Testis (tissue), 3 donors: Measurements from ENCODE around the gene MCL1. TPM values are rescaled to one million over a fixed set of nuclear protein-coding genes. Genes with fewer than 3 reads are reported as not detected.
"Not testable (repeated sequence)": the region's sequence is repeated elsewhere in the genome, so short reads cannot be mapped to it uniquely, and the experiment has no call there.

Experiments used
- DNase-seq: peaks from one replicate; pipeline ENCODE4 v3.0.0-alpha.2; 2019
- H3K27ac ChIP-seq, 2 donors: fragments of 200-600 bp; sonication (generic); one replicate each; pipeline ENCODE4 v1.5.1; 2019
- H3K27me3 ChIP-seq: fragments of 200-600 bp; sonication (generic); one replicate; pipeline ENCODE4 v1.5.1; 2019
- H3K36me3 ChIP-seq: fragments of 200-600 bp; sonication (generic); one replicate; pipeline ENCODE4 v1.5.1; 2017; ENCODE audit warnings: low read depth; ENCODE audit errors: missing control alignments
- H3K4me1 ChIP-seq: fragments of 200-600 bp; sonication (generic); one replicate; pipeline ENCODE4 v1.5.1; 2019
- H3K4me3 ChIP-seq, 2 donors: fragments of 200-600 bp; sonication (generic); one replicate each; pipeline ENCODE4 v1.5.1; 2017 to 2019
- H3K9me3 ChIP-seq: fragments of 200-600 bp; sonication (generic); one replicate; pipeline ENCODE4 v1.5.1; 2017
- POLR2A ChIP-seq: fragments of 450-650 bp; IDR thresholded peaks from one replicate; pipeline ENCODE4 v1.6.1; 2017; ENCODE audit warnings: antibody characterized with exemption, mild to moderate bottlenecking, moderate library complexity
- WGBS, 2 donors: methylation state at CpG; one replicate each; pipeline ENCODE4 v1.1.5; 2018; 5-methylcytosine and 5-hydroxymethylcytosine counted together
- intact Hi-C: fragments of 100-400 bp; cut with DNase I; formaldehyde crosslinking; loops from one replicate; pipeline ENCODE4 v1.15.1; 2023; ENCODE audit warnings: low total_unique reads
- polyA plus RNA-seq: library from polyadenylated mRNA; stranded (reverse); fragments of 350-450 nt; fragmentation: Illumina TruSeq; extraction: RNeasy Lipid Tissue Mini Kit (QIAGEN cat#74804); gene quantifications from one replicate; pipeline ENCODE4 v1.2.3, GENCODE V29; 2014; ENCODE audit warnings: low read depth, low replicate concordance; ENCODE audit not compliant: insufficient read depth
- total RNA-seq, 2 donors: library from RNA; depleted of rRNA; stranded (reverse); fragments of >200 nt; gene quantifications; one replicate each; pipeline ENCODE4 v1.2.3, GENCODE V29; 2016
- TF ChIP-seq, protein P1 (sequence below), 3 experiments: fragments of 450-650 bp in 2 of 3; fragments of 200-600 bp in 1 of 3; sonication (generic) in 1 of 3; IDR thresholded peaks; one replicate each; pipeline ENCODE4 v1.5.1; 2016 to 2019; ENCODE audit warnings: antibody characterized with exemption in 3 of 3, mild to moderate bottlenecking in 2 of 3, moderate library complexity in 1 of 3

The MCL1 gene
- total and polyA plus RNA-seq, 3 donors from 2014 or later = 94.1 to 112 (median 111) TPM

DNA sequence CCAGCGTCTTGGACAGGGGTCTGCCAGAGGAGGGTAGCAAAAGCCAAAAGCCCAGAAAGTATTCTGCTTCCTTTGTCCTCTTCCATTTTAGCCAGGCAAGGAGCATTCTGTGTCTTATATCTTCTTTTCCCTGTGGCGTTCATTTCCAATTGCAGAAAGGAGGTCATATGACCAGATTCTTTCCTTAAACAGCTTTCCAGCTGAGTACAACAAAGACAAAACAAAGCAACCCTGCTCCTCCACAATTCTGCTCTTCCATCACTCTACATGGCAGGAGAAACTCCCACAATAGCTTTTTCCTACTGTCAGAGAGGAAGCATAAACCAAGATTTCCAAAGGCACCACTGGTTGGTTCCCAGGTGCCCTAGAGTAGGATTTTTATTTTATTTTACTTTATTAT lies 30.3 kb upstream of the MCL1 start:
- TF ChIP-seq POLR2A = no peak
- TF ChIP-seq, protein P1, sequence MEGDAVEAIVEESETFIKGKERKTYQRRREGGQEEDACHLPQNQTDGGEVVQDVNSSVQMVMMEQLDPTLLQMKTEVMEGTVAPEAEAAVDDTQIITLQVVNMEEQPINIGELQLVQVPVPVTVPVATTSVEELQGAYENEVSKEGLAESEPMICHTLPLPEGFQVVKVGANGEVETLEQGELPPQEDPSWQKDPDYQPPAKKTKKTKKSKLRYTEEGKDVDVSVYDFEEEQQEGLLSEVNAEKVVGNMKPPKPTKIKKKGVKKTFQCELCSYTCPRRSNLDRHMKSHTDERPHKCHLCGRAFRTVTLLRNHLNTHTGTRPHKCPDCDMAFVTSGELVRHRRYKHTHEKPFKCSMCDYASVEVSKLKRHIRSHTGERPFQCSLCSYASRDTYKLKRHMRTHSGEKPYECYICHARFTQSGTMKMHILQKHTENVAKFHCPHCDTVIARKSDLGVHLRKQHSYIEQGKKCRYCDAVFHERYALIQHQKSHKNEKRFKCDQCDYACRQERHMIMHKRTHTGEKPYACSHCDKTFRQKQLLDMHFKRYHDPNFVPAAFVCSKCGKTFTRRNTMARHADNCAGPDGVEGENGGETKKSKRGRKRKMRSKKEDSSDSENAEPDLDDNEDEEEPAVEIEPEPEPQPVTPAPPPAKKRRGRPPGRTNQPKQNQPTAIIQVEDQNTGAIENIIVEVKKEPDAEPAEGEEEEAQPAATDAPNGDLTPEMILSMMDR (IDR thresholded peaks at IDR 0.05) = no peak
- DNase-seq = no peak
- Histone ChIP-seq H3K4me1 (peaks cover 36% of the 10 kb centered on the region), H3K36me3 (no peaks in the 10 kb centered on the region), H3K27me3 (no peaks in the 10 kb centered on the region), H3K27ac (peak overlapping the region; percentile 57 to 74), H3K4me3 (no peak overlapping the region), H3K9me3 (no peaks in the 10 kb centered on the region)
- intact Hi-C loops = no loop called here
- WGBS, 2 donors = 25 to 38% methylated on average over 2 of the region's 2 CpGs

DNA sequence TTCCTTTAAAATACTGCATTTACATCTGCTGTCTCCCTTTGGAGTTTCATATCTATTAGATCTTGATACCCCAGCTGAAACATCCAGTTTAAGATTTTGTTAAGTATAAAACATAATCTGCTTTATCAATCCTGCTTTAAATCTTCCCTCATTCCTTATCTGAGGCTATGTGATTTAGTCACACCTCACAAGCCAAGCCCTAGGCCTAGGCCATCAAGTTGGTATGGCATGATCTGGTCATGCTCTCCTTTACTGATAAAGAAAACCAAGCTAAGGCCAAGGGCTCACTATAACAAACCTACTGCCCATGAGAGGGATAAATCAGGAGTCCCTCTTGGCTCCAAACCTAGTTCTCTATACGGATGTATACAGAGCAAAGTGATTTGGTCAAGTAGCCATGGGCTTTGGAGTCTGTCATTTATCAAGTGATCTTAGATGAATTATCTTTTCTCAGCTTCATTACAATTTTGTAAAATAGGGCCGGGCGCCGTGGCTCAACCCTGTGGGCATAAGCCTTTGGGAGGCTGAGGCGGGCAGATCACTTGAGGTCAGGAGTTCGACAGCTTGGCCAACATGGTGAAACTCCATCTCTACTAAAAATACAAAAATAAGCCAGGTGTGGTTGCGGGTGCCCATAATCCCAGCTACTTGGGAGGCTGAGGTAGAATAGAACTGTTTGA lies 27.2 kb upstream of the MCL1 start:
- Histone ChIP-seq H3K4me1 (peaks cover 26% of the 10 kb centered on the region), H3K4me3 (no peak overlapping the region), H3K27me3 (no peaks in the 10 kb centered on the region), H3K27ac (no peak overlapping the region), H3K36me3 (no peaks in the 10 kb centered on the region), H3K9me3 (no peaks in the 10 kb centered on the region)
- intact Hi-C loops = no loop called here
- 95 to 97% methylated on average over 7 of the region's 7 CpGs for WGBS, 2 donors
- no peak for DNase-seq
- TF ChIP-seq, protein P1 (IDR thresholded peaks at IDR 0.05) = no peak
- no peak for TF ChIP-seq POLR2A

DNA sequence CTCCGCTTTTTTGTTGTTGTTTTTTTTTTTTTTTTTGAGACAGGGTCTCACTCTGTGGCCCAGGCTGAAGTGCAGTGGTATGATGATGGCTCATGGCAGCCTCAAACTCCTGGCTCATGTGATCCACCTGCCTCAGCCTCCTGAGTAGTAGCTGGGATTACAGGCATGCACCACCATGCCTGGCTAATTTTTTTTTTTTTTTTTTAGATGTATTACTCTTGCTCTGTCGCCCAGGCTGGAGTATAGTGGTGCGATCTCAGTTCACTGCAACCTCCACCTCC lies 26.0 kb upstream of the MCL1 start:
- intact Hi-C loops, H3K27me3 ChIP-seq, H3K9me3 ChIP-seq, H3K36me3 ChIP-seq, DNase-seq, H3K4me3 ChIP-seq: not testable (repeated sequence)
- WGBS, 2 donors = 91 to 94% methylated on average over 3 of the region's 3 CpGs
- Histone ChIP-seq H3K27ac (peak overlapping the region; percentile 56 to 79), H3K4me1 (peaks cover 22% of the 10 kb centered on the region)

DNA sequence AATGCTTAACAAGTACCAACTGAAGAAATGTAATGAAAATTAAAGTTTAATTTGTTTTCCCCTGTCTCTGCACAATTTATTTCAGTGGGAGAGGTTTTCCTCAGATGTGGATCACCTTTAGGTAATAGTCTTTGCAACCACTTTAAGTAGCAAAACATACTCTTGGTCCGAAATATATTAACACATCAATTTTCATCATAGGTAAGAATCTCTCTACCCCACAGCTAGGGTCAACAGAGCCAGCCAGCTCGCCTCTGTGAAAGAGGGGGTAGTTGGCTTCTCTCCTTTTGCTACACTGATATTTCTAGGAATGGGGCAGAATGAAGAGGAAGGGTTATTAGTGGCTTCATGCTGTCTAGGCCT lies 24.8 kb upstream of the MCL1 start:
- Histone ChIP-seq H3K9me3 (no peaks in the 10 kb centered on the region), H3K27ac (peak overlapping the region; percentile 56 to 79), H3K4me1 (peaks cover 11% of the 10 kb centered on the region), H3K27me3 (no peaks in the 10 kb centered on the region), H3K36me3 (no peaks in the 10 kb centered on the region), H3K4me3 (no peak overlapping the region)
- DNase-seq = no peak
- intact Hi-C loops = no loop called here
- 84 to 88% methylated on average over 2 of the region's 2 CpGs for WGBS, 2 donors
- no peak for TF ChIP-seq POLR2A
- TF ChIP-seq, protein P1 (IDR thresholded peaks at IDR 0.05) = no peak

DNA sequence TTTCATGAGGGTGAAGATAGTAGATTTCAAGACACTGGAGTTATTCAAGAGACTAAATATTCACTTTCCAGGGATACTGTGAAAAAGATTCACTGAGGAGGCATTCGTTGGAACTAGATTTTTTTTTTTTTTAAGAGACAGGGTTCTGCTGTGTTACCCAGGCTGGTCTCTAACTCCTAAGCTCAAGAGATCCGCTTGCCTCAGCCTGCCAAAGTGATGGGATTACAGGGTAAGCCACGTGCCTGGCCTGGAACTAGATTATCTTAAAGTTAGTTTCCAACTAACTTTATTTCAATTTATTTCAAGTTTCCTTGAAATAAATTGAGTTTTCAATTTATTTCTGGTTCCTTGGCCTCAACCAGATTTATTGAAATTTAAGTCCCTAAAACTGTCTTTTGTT lies 24.3 kb upstream of the MCL1 start:
- H3K27ac ChIP-seq = peak overlapping the region; percentile 56 to 79
- H3K4me3 ChIP-seq = no peak overlapping the region
- H3K27me3 ChIP-seq = no peaks in the 10 kb centered on the region
- TF ChIP-seq, protein P1 (IDR thresholded peaks at IDR 0.05) = no peak
- TF ChIP-seq POLR2A = no peak
- no peaks in the 10 kb centered on the region for H3K36me3 ChIP-seq
- no peak for DNase-seq
- H3K4me1 ChIP-seq = peaks cover 11% of the 10 kb centered on the region
- intact Hi-C loops = no loop called here
- no peaks in the 10 kb centered on the region for H3K9me3 ChIP-seq
- 78 to 79% methylated on average over 3 of the region's 3 CpGs for WGBS, 2 donors

DNA sequence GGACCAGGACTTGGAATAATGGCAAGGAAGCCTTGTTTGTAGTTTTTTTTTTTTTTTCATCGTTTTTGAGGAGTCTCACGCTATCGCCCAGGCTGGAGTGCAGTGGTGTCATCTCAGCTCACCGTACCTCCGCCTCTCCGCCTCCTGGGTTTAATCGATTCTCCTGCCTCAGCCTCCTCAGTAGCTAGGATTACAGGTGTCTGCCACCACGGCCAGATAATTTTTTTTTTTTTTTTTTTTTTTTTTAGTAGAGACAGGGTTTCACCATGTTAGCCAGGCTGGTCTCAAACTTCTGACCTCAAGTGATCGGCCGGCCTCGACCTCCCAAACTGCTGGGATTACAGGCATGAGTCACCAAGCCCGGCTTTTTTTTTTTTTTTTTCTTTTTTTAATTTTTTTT lies 23.0 kb upstream of the MCL1 start:
- H3K4me1 ChIP-seq = peaks cover 11% of the 10 kb centered on the region
- H3K27ac ChIP-seq, H3K9me3 ChIP-seq, intact Hi-C loops, H3K27me3 ChIP-seq, DNase-seq, H3K36me3 ChIP-seq, H3K4me3 ChIP-seq: not testable (repeated sequence)
- WGBS, 2 donors = 88 to 97% methylated on average over 12 of the region's 12 CpGs
